H9 (cell line): ENCODE measurements around the gene ATP8A2. TPM values are rescaled to one million over a fixed set of nuclear protein-coding genes. Genes with fewer than 3 reads are reported as not detected.

ENCODE experiments used
- DNase-seq: peaks from one replicate; pipeline ENCODE4 v3.0.0-alpha.2; 2017
- H2AFZ ChIP-seq: one replicate; pipeline ENCODE4 v1.6.1; 2013; ENCODE audit warnings: mild to moderate bottlenecking, low read length, control low read depth, moderate library complexity
- H2AK5ac ChIP-seq: 2 replicates; pipeline ENCODE4 v1.6.1; 2013; ENCODE audit warnings: low read length, control low read depth, mixed read lengths; ENCODE audit not compliant: insufficient read length
- H2BK120ac ChIP-seq: one replicate; pipeline ENCODE4 v1.6.1; 2013; ENCODE audit warnings: low read depth, mild to moderate bottlenecking, low read length, control low read depth, inconsistent platforms; ENCODE audit not compliant: poor library complexity, severe bottlenecking
- H2BK12ac ChIP-seq: 2 replicates; pipeline ENCODE4 v1.6.1; 2013; ENCODE audit warnings: low read length, control low read depth, mixed read lengths, low read depth; ENCODE audit not compliant: insufficient read length
- H2BK15ac ChIP-seq: 2 replicates; pipeline ENCODE4 v1.6.1; 2013; ENCODE audit warnings: low read depth, low read length, control low read depth
- H2BK20ac ChIP-seq: one replicate; pipeline ENCODE4 v1.6.1; 2013; ENCODE audit warnings: low read depth, mild to moderate bottlenecking, low read length, control low read depth, inconsistent platforms; ENCODE audit not compliant: poor library complexity, severe bottlenecking
- H2BK5ac ChIP-seq: 2 replicates; pipeline ENCODE4 v1.6.1; 2013; ENCODE audit warnings: low read length, control low read depth, mixed read lengths; ENCODE audit not compliant: insufficient read length
- H3K14ac ChIP-seq: 2 replicates; pipeline ENCODE4 v1.6.1; 2013; ENCODE audit warnings: low read length, control low read depth; ENCODE audit not compliant: insufficient read depth
- H3K18ac ChIP-seq: 2 replicates; pipeline ENCODE4 v1.6.1; 2013; ENCODE audit warnings: low read depth, mild to moderate bottlenecking, mixed read lengths, low read length, control low read depth; ENCODE audit not compliant: insufficient read length
- H3K23ac ChIP-seq: 2 replicates; pipeline ENCODE4 v1.6.1; 2013; ENCODE audit warnings: low read length, control low read depth, mixed read lengths, low read depth; ENCODE audit not compliant: insufficient read length
- H3K23me2 ChIP-seq: 2 replicates; pipeline ENCODE4 v1.6.1; 2013; ENCODE audit warnings: low read depth, mild to moderate bottlenecking, mixed read lengths, low read length, control low read depth; ENCODE audit not compliant: insufficient read length, poor library complexity, severe bottlenecking
- H3K27ac ChIP-seq: 2 replicates; pipeline ENCODE4 v1.5.1; 2013; ENCODE audit warnings: low read length, control low read depth, mixed read lengths, low read depth; ENCODE audit not compliant: insufficient read length
- H3K27me3 ChIP-seq: 2 replicates; pipeline ENCODE4 v1.6.1; 2013; ENCODE audit warnings: low read length, control low read depth, inconsistent platforms; ENCODE audit not compliant: insufficient read depth
- H3K4ac ChIP-seq: 2 replicates; pipeline ENCODE4 v1.6.1; 2013; ENCODE audit warnings: low read depth, mild to moderate bottlenecking, control low read depth, inconsistent platforms, low read length, moderate library complexity
- H3K4me1 ChIP-seq: 2 replicates; pipeline ENCODE4 v1.6.1; 2013; ENCODE audit warnings: low read length, control low read depth, inconsistent platforms; ENCODE audit not compliant: insufficient read depth
- H3K4me2 ChIP-seq: 2 replicates; pipeline ENCODE4 v1.6.1; 2013; ENCODE audit warnings: low read length, control low read depth, mixed read lengths; ENCODE audit not compliant: insufficient read length, insufficient read depth
- H3K56ac ChIP-seq: 2 replicates; pipeline ENCODE4 v1.6.1; 2013; ENCODE audit warnings: low read depth, mild to moderate bottlenecking, mixed read lengths, low read length, control low read depth; ENCODE audit not compliant: insufficient read length
- H3K79me1 ChIP-seq: 2 replicates; pipeline ENCODE4 v1.6.1; 2013; ENCODE audit warnings: low read depth, mild to moderate bottlenecking, moderate library complexity, low read length, control low read depth, inconsistent platforms; ENCODE audit not compliant: insufficient read depth, poor library complexity, severe bottlenecking
- H3K79me2 ChIP-seq: 2 replicates; pipeline ENCODE4 v1.6.1; 2013; ENCODE audit warnings: low read length, control low read depth, inconsistent platforms; ENCODE audit not compliant: insufficient read depth
- H3K9ac ChIP-seq: 2 replicates; pipeline ENCODE4 v1.6.1; 2013; ENCODE audit warnings: low read length, control low read depth, mixed read lengths; ENCODE audit not compliant: insufficient read length; ENCODE audit errors: extremely low read depth
- H3K9me3 ChIP-seq: one replicate; pipeline ENCODE4 v1.6.1; 2013; ENCODE audit warnings: low read depth, low read length, inconsistent platforms; ENCODE audit not compliant: control insufficient read depth
- H3T11ph ChIP-seq: one replicate; pipeline ENCODE4 v1.6.1; 2013; ENCODE audit warnings: mild to moderate bottlenecking, low read length, control low read depth, inconsistent platforms
- H4K20me1 ChIP-seq: one replicate; pipeline ENCODE4 v1.6.1; 2013; ENCODE audit not compliant: control insufficient read depth, insufficient read length, insufficient read depth
- H4K5ac ChIP-seq: 2 replicates; pipeline ENCODE4 v1.6.1; 2013; ENCODE audit warnings: low read depth, mild to moderate bottlenecking, mixed read lengths, low read length, control low read depth; ENCODE audit not compliant: insufficient read length
- H4K8ac ChIP-seq: replicated peaks from 2 replicates; pipeline ENCODE4 v1.6.1; 2013; ENCODE audit warnings: low read length, control low read depth, mixed read lengths, low read depth; ENCODE audit not compliant: insufficient read length
- H4K91ac ChIP-seq: 2 replicates; pipeline ENCODE4 v1.6.1; 2013; ENCODE audit warnings: low read depth, mild to moderate bottlenecking, moderate library complexity, mixed read lengths, low read length, control low read depth; ENCODE audit not compliant: insufficient read length
- H3K27ac Mint-ChIP-seq, 3 experiments: 2 replicates in 2 of 3; 3 replicates in 1 of 3; pipeline ENCODE4 v1.8.0; 2020 to 2021; ENCODE audit warnings: mixed read lengths in 3 of 3, mild to moderate bottlenecking in 1 of 3, moderate library complexity in 1 of 3
- H3K27me3 Mint-ChIP-seq: 2 replicates; pipeline ENCODE4 v1.8.0; 2021; ENCODE audit warnings: low read depth, mild to moderate bottlenecking, moderate library complexity, mixed read lengths
- H3K36me3 Mint-ChIP-seq, 3 experiments: 2 replicates in 2 of 3; 3 replicates in 1 of 3; pipeline ENCODE4 v1.8.0; 2020 to 2021; ENCODE audit warnings: low read depth in 3 of 3, mixed read lengths in 3 of 3; ENCODE audit not compliant: insufficient read depth in 1 of 3
- H3K4me1 Mint-ChIP-seq, 2 experiments: 2 replicates each; pipeline ENCODE4 v1.8.0; 2020; ENCODE audit warnings: mixed read lengths in 2 of 2
- H3K4me3 Mint-ChIP-seq, 2 experiments: 2 replicates in 1 of 2; 3 replicates in 1 of 2; pipeline ENCODE4 v1.8.0; 2020 to 2021; ENCODE audit warnings: mild to moderate bottlenecking in 2 of 2, mixed read lengths in 2 of 2, moderate library complexity in 1 of 2
- H3K9me3 Mint-ChIP-seq, 2 experiments: 2 replicates in 1 of 2; 3 replicates in 1 of 2; pipeline ENCODE4 v1.8.0; 2020; ENCODE audit warnings: mild to moderate bottlenecking in 2 of 2, mixed read lengths in 2 of 2, moderate library complexity in 1 of 2
- CTCF ChIP-seq: fragments of 200-600 bp; sonication (generic); conservative IDR thresholded peaks from 3 replicates; pipeline ENCODE4 v1.8.0; 2021; ENCODE audit warnings: antibody characterized with exemption, mild to moderate bottlenecking
- WGBS: extraction: QIAGEN DNeasy Blood & Tissue Kit; methylation state at CpG from one replicate; pipeline ENCODE4 v1.1.7; 2013; ENCODE audit warnings: missing lambda C conversion rate, low lambda C conversion rate, mixed read lengths; ENCODE audit not compliant: insufficient read length; ENCODE audit errors: extremely low coverage; 5-methylcytosine and 5-hydroxymethylcytosine counted together
- total RNA-seq: library from RNA; stranded (reverse); gene quantifications from 2 replicates; pipeline ENCODE4 v1.2.1, GENCODE V29; 2021

Gene ATP8A2
- total RNA-seq, 1 experiment from 2014 or later: 18.2 TPM

GRCh38 chr13:25885418-25885817 is 513.6 kb downstream of the ATP8A2 start:
- Histone ChIP-seq H3K27me3 (no peaks in the 10 kb centered on the region), H3K79me1 (no peaks in the 10 kb centered on the region), H2BK5ac (no peak overlapping the region), H3K56ac (no peak overlapping the region), H3K4me1 (peaks cover 3% of the 10 kb centered on the region; the same call in 1 of the 2 replicates), H2AFZ (no peak overlapping the region), H3K9me3 (no peaks in the 10 kb centered on the region), H3K79me2 (no peaks in the 10 kb centered on the region), H2BK20ac (no peak overlapping the region), H3K4ac (no peak overlapping the region), H4K91ac (no peak overlapping the region), H3K4me2 (no peak overlapping the region), H2BK12ac (no peak overlapping the region), H2AK5ac (no peak overlapping the region), H4K20me1 (no peaks in the 10 kb centered on the region), H3K18ac (no peak overlapping the region), H3K23me2 (peaks cover 4% of the 10 kb centered on the region), H3K14ac (no peak overlapping the region), H2BK120ac (no peak overlapping the region), H3K23ac (no peak overlapping the region), H3K27ac (no peak overlapping the region), H4K8ac (no peak overlapping the region), H2BK15ac (no peak overlapping the region), H4K5ac (no peak overlapping the region), H3K9ac (no peak overlapping the region), H3T11ph (no peak overlapping the region)
- Mint-ChIP-seq H3K9me3 (no peaks in the 10 kb centered on the region; a peak in 1 of 5 replicates), H3K27me3 (no peaks in the 10 kb centered on the region), H3K4me1 (peaks cover 40 to 54% of the 10 kb centered on the region in 2 experiments), H3K4me3 (no peak overlapping the region), H3K36me3 (no peaks in the 10 kb centered on the region; a peak in 1 of 7 replicates), H3K27ac (no peak overlapping the region)
- DNase-seq: no peak
- no peak for TF ChIP-seq CTCF
- no CpG with 5 or more reads among the region's 4 CpGs for WGBS
